ENCODE measurements around the gene PTPRN2.

Gene PTPRN2

GRCh38 chr7:158519633-158520174 is 67.9 kb downstream of the PTPRN2 start:
- H3K4me1 Mint-ChIP-seq = no peaks in the 10 kb centered on the region
- no peak overlapping the region for H3K27ac Mint-ChIP-seq
- peaks cover 3% of the 10 kb centered on the region for H3K36me3 Mint-ChIP-seq (ENCODE audit: low read depth)
- no peak overlapping the region for H3K4me3 Mint-ChIP-seq
- no peak for TF ChIP-seq CTCF (IDR thresholded peaks at IDR 0.05)
- H3K9me3 Mint-ChIP-seq = peaks cover 53% of the 10 kb centered on the region
- peaks cover 22% of the 10 kb centered on the region for H3K27me3 Mint-ChIP-seq (ENCODE audit: low read depth, poor library complexity)
- DNase-seq = no peak

DNA sequence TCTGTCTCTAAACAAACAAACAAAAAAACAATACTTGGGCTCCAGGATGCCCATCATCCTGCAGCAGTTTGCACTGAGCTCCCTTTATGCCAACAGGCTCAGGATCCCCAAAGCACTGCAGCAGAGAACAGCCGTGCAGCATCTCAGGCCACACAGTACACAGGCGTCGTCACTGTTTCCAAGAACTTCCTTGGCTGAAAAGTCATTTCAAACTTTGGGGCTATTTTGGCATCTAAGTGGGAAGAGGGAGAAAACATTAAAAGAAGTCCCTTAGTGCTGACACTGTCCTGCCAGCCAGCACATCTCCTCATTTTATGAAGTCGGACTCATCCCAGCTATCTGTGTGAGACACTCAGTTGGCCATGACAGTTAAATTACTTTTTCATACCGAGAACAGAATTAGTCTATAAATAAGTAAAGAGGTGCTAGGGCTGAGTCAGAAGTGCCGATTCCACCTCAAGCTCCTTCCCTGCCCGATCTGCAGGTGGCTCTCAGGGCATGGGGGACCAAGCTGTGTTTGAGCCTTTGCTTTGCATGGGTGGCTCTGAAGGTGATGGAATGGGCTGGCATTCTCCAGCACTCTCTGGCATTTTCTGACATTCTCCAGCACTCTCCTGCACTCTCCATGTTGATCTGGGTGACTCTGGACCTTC is 68.5 kb downstream of the PTPRN2 start:
- peaks cover 22% of the 10 kb centered on the region for H3K27me3 Mint-ChIP-seq (ENCODE audit: low read depth, poor library complexity)
- H3K27ac Mint-ChIP-seq = no peak overlapping the region
- TF ChIP-seq CTCF (IDR thresholded peaks at IDR 0.05) = no peak
- no peak for DNase-seq
- H3K4me3 Mint-ChIP-seq = no peak overlapping the region
- peaks cover 3% of the 10 kb centered on the region for H3K36me3 Mint-ChIP-seq (ENCODE audit: low read depth)
- H3K4me1 Mint-ChIP-seq = no peaks in the 10 kb centered on the region
- H3K9me3 Mint-ChIP-seq = peaks cover 48% of the 10 kb centered on the region

DNA sequence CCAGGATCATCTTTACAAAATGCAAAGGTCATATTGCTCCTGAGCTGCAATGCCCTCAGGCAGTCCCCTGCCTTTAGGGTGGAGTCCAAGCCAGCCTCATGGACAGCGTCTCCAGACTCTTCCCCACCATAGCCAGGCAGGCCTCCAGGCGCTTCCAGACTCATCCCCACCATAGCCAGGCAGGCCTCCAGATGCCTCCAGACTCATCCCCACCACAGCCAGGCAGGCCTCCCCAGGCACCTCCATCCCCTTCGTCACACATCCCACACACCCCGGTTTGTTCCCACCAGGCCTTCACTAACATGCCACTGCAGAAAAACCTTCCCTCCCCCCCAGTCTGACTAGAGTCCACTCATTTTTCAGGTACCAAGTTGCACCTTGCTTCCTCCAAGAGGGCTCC is 70.1 kb downstream of the PTPRN2 start:
- Mint-ChIP-seq H3K4me3 (no peak overlapping the region), H3K4me1 (no peaks in the 10 kb centered on the region), H3K9me3 (peaks cover 42% of the 10 kb centered on the region)

DNA sequence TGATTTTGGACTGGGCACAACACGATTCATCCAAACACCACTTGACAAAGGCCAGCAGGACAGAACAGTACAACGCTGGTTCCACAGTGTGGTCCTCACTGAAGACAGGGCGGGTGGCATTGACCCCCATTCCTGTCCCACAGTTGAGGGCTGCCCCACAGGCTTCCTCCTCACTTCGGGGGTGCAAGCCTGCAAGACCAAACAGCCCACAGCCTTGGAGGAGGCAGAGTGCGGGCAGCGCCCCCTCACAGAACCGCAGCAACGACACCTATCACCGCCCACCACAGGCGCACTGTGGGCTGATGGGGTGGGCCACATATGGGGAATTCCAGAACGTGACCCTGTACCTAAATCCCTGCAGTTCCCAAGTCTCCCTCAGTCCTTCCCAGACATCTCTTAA is 70.6 kb downstream of the PTPRN2 start:
- Mint-ChIP-seq H3K4me3 (no peak overlapping the region), H3K9me3 (peaks cover 42% of the 10 kb centered on the region), H3K27me3 (ENCODE audit: low read depth, poor library complexity) (peaks cover 26% of the 10 kb centered on the region), H3K27ac (no peak overlapping the region), H3K4me1 (no peaks in the 10 kb centered on the region), H3K36me3 (ENCODE audit: low read depth) (no peaks in the 10 kb centered on the region)
- no peak for TF ChIP-seq CTCF (IDR thresholded peaks at IDR 0.05)
- DNase-seq = no peak

More for the DNA sequence above, 70.1 kb downstream of the PTPRN2 start:
- H3K27me3 Mint-ChIP-seq (ENCODE audit: low read depth, poor library complexity) = peaks cover 23% of the 10 kb centered on the region
- no peak for TF ChIP-seq CTCF (IDR thresholded peaks at IDR 0.05)
- no peak overlapping the region for H3K27ac Mint-ChIP-seq
- no peaks in the 10 kb centered on the region for H3K36me3 Mint-ChIP-seq (ENCODE audit: low read depth)
- DNase-seq = no peak

- Mint-ChIP-seq H3K4me3 (no peak overlapping the region), H3K9me3 (peaks cover 45% of the 10 kb centered on the region), H3K36me3 (ENCODE audit: low read depth) (no peaks in the 10 kb centered on the region), H3K27me3 (ENCODE audit: low read depth, poor library complexity) (peaks cover 26% of the 10 kb centered on the region), H3K27ac (no peak overlapping the region), H3K4me1 (no peaks in the 10 kb centered on the region)
- DNase-seq = no peak
- TF ChIP-seq CTCF (IDR thresholded peaks at IDR 0.05) = no peak
Measured at GRCh38 chr7:158516524-158516923, 71.1 kb downstream of the PTPRN2 start.

GRCh38 chr7:158512869-158513268 is 74.8 kb downstream of the PTPRN2 start:
- TF ChIP-seq CTCF (IDR thresholded peaks at IDR 0.05) = no peak
- no peaks in the 10 kb centered on the region for H3K36me3 Mint-ChIP-seq (ENCODE audit: low read depth)
- H3K27ac Mint-ChIP-seq = no peak overlapping the region
- H3K4me1 Mint-ChIP-seq = peaks cover 4% of the 10 kb centered on the region
- peaks cover 45% of the 10 kb centered on the region for H3K9me3 Mint-ChIP-seq
- no peak overlapping the region for H3K4me3 Mint-ChIP-seq
- H3K27me3 Mint-ChIP-seq (ENCODE audit: low read depth, poor library complexity) = peaks cover 15% of the 10 kb centered on the region
- no peak for DNase-seq

Measured in nephron progenitor cell (in vitro differentiated cells).